Activated naive CD8-positive, alpha-beta T cell treated with anti-CD3 and anti-CD28 coated beads for 36 hours (primary cell): ENCODE measurements around the gene C20orf96. TPM values are rescaled to one million over a fixed set of nuclear protein-coding genes. Genes with fewer than 3 reads are reported as not detected.
"Not testable (repeated sequence)": the region's sequence is repeated elsewhere in the genome, so short reads cannot be mapped to it uniquely, and the experiment has no call there.

Source experiments
- DNase-seq: peaks from one replicate; pipeline ENCODE4 v3.0.0; 2021
- H3K27ac Mint-ChIP-seq: one replicate; pipeline ENCODE4 v1.8.0; 2022; ENCODE audit warnings: mild to moderate bottlenecking, moderate library complexity, mixed read lengths
- H3K27me3 Mint-ChIP-seq: one replicate; pipeline ENCODE4 v1.8.0; 2022; ENCODE audit warnings: mild to moderate bottlenecking, mixed read lengths
- H3K36me3 Mint-ChIP-seq: one replicate; pipeline ENCODE4 v1.8.0; 2021; ENCODE audit warnings: mild to moderate bottlenecking, mixed read lengths
- H3K4me1 Mint-ChIP-seq: one replicate; pipeline ENCODE4 v1.8.0; 2021; ENCODE audit warnings: mixed read lengths
- H3K4me3 Mint-ChIP-seq: one replicate; pipeline ENCODE4 v1.8.0; 2022; ENCODE audit warnings: mild to moderate bottlenecking, moderate library complexity, mixed read lengths
- H3K9me3 Mint-ChIP-seq: one replicate; pipeline ENCODE4 v1.8.0; 2022; ENCODE audit warnings: mixed read lengths
- total RNA-seq, 2 experiments: library from RNA; stranded (reverse); gene quantifications; one replicate each; pipeline ENCODE4 v1.2.3, GENCODE V29; 2021

Gene C20orf96, protein sequence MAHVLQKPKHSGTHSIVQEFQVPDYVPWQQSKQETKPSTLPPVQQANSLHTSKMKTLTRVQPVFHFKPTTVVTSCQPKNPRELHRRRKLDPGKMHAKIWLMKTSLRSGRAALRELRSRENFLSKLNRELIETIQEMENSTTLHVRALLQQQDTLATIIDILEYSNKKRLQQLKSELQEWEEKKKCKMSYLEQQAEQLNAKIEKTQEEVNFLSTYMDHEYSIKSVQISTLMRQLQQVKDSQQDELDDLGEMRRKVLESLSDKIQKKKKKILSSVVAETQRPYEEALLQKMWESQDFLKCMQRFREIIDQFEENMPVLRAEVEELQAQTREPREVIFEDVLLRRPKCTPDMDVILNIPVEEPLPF
- 1 to 10 TPM; 7.5 to 7.8 TPM for total RNA-seq

DNA sequence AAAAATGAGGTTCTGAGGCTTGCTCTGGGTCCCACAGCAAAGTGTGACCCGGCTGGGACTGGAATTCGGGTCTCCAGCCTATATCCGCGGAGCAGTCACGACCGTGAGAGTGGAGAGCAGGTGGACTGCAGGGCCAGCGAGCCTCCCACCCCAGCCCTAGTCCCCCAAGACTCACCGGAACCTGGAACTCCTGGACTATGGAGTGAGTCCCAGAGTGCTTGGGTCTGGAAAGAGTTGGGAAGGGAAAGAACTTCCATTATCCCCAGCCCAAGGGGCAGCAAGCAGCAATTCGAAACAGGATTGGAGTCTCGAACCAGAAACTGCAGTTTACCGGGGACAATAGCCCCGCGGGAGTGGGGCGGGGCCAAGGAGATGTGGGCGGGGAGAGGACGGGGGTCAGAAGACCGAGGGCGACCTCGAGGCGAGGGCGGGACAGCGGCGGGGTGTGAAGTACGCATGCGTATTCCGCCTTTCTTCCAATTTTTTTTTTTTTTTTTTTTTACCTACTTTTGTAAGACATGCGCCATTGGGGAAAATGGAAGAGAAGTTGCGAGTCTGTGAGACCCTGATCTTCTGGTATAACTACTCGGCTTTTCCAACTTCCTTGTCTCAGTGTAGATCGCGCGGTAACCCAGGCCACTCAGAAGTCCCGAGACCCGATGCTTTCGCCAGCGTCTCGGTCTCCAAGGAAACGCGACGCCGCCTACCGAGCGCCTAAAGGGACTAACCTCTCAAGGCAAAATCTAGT is at the start of gene C20orf96:
C20orf96 (minus strand) TSS at position 667 of the 748 bp plus-strand sequence; CDS start at position 527, 140 bp downstream.
- peaks cover 4% of the 10 kb centered on the region for H3K36me3 Mint-ChIP-seq
- no peaks in the 10 kb centered on the region for H3K27me3 Mint-ChIP-seq
- peak; percentile 89 for DNase-seq
- H3K4me1 Mint-ChIP-seq, result peaks cover 10% of the 10 kb centered on the region
- H3K27ac Mint-ChIP-seq, result no peak within 1 kb of the TSS
- no peaks in the 10 kb centered on the region for H3K9me3 Mint-ChIP-seq
- H3K4me3 Mint-ChIP-seq, result no peak within 1 kb of the TSS

DNA sequence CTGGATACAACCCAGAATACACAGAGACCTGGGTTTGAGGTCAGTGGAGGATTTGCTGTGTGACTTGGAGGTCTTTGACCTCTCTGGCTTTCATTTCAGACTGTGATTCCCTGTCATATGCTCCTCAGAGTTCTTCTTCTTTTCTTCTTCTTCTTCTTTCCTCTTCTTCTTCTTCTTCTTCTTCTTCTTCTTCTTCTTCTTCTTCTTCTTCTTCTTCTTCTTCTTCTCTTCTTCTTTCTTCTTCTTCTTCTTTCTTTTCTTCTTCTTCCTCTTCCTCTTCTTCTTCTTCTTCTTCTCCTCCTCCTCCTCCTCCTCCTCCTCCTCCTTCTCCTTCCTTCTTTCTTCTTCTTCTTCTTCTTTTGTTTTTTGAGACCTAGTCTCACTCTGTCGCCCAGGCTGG is 45.5 kb upstream of the C20orf96 start:
- H3K36me3 Mint-ChIP-seq, H3K4me3 Mint-ChIP-seq, H3K27me3 Mint-ChIP-seq, DNase-seq, H3K4me1 Mint-ChIP-seq, H3K9me3 Mint-ChIP-seq, H3K27ac Mint-ChIP-seq: not testable (repeated sequence)

DNA sequence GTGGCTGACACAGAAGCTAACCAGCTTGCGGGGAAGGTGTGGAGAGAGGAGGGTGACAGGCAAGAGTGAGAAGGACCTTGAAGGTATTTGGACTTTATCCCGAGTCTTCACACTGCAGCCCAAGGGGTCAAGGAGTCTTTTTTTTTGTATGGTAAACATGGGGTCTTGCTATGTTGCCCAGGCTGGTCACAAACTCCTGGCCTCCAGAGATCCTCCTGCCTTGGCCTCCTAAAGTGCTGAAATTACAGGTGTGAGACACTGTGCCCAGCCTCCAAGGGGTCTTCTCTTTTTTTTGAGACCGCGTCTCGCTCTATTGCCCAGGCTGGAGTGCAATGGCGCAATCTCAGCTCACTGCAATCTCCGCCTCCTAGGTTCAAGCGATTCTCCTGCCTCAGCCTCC is 44.0 kb upstream of the C20orf96 start:
- no peaks in the 10 kb centered on the region for H3K27me3 Mint-ChIP-seq
- no peak overlapping the region for H3K27ac Mint-ChIP-seq
- H3K4me3 Mint-ChIP-seq, result no peak overlapping the region
- no peak for DNase-seq
- H3K9me3 Mint-ChIP-seq, result no peaks in the 10 kb centered on the region
- no peaks in the 10 kb centered on the region for H3K36me3 Mint-ChIP-seq
- peaks cover 14% of the 10 kb centered on the region for H3K4me1 Mint-ChIP-seq

DNA sequence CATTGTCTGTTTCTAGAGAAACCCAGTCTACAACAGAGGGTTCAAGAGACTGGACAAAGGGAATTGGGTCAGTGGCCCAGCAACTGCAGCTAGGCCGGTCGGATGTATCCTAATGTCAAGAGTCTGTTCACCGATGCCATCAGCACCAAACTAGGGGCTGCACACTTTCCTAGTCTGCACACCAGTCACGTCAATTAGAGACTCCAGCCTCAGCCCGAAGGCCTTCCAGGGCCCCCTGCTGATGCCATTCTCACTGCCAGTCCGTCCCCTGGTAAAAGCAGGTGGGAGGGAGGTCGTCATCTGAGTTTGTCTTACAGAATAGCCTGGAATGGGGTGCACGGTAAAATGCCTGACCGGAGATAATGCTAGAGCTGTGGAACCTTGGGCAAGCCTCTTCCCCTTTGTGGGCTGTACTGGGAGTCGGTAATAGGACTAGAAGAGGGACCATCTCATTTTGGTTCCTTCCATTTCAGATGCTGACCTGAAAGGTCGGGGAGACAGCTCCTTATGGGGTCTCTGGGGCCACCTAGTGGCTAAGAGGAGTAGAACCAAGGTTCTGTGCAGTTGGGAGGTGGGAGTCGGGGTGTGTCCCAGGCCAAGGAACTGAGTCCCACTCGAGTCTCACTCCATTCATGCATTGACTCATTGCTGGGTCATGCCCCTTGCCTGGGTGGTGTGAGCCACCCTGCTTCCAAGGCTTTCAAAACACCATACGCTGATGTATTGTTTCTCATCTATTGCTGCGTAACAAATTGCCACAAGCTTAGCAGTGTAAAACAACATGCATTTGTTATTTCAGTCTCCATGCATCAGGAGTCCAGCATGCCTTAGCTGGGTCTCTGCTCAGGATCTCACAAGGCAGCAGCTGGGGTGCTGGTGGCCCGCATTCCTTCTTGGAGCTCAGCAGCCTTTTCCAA is 39.9 kb upstream of the C20orf96 start:
- Mint-ChIP-seq H3K9me3 (no peaks in the 10 kb centered on the region), H3K36me3 (peaks cover 11% of the 10 kb centered on the region), H3K27me3 (no peaks in the 10 kb centered on the region), H3K4me1 (peaks cover 27% of the 10 kb centered on the region), H3K27ac (peak overlapping the region; percentile 9), H3K4me3 (no peak overlapping the region)
- DNase-seq, result peak; percentile 66

DNA sequence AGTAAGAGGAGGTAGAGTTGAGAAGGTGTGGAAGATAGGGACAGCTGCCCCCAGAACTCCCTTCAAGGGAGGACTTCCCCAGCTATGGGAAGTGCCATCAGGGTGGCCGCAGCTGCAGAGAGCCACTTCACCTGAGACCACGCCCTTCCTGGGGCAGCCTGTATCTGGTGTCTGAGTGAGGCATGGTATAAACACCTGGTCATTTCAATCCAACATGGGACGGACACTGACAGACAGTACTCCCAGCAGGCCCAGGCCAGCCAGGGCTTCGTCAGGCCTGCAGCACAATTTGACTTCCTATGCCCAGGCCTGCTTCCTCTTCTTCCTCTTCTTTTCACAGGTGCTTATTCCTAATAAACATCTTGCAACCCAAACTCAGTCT is 39.3 kb upstream of the C20orf96 start:
- H3K27me3 Mint-ChIP-seq, result no peaks in the 10 kb centered on the region
- peaks cover 11% of the 10 kb centered on the region for H3K36me3 Mint-ChIP-seq
- peaks cover 27% of the 10 kb centered on the region for H3K4me1 Mint-ChIP-seq
- H3K27ac Mint-ChIP-seq, result no peak overlapping the region
- no peak overlapping the region for H3K4me3 Mint-ChIP-seq
- no peaks in the 10 kb centered on the region for H3K9me3 Mint-ChIP-seq
- no peak for DNase-seq

DNA sequence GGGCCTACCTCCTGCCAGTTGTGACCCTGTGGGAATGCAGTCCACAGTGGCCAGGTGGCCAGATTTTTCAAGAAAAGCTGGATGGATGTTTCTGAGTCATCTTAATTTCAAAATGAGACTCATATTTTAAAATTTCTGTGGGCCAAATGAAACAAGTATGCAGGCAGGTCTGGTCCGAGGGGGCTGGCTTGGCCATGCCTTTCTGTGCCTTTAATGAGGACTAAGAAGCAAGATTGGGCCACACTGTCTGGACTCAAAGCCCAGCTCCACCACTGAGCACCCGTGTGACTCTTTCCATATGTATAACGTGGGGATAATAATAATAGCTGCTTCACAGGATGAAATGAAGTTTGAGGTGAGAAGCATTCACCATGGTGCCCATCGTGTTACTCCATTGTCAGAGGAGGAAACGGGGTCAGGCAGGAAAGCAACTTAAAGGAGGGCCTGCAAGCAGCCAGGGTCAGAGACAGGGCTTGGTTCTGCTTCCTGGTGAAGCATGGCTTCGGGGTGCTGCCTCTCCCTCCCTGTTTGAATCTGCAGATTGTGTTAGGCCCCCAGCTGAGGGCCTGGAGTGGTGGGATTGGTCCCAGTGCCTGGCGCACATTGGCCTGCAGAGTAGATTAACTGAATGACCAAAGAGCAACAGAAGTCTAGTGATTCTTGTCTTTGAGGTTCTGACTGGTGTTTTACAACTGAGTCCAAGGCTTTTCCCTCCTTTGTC is 38.6 kb upstream of the C20orf96 start:
- no peaks in the 10 kb centered on the region for H3K27me3 Mint-ChIP-seq
- DNase-seq, result no peak
- peak overlapping the region; percentile 83 for H3K4me3 Mint-ChIP-seq
- H3K4me1 Mint-ChIP-seq, result peaks cover 30% of the 10 kb centered on the region
- H3K36me3 Mint-ChIP-seq, result peaks cover 11% of the 10 kb centered on the region
- no peaks in the 10 kb centered on the region for H3K9me3 Mint-ChIP-seq
- peak overlapping the region; percentile 78 for H3K27ac Mint-ChIP-seq

DNA sequence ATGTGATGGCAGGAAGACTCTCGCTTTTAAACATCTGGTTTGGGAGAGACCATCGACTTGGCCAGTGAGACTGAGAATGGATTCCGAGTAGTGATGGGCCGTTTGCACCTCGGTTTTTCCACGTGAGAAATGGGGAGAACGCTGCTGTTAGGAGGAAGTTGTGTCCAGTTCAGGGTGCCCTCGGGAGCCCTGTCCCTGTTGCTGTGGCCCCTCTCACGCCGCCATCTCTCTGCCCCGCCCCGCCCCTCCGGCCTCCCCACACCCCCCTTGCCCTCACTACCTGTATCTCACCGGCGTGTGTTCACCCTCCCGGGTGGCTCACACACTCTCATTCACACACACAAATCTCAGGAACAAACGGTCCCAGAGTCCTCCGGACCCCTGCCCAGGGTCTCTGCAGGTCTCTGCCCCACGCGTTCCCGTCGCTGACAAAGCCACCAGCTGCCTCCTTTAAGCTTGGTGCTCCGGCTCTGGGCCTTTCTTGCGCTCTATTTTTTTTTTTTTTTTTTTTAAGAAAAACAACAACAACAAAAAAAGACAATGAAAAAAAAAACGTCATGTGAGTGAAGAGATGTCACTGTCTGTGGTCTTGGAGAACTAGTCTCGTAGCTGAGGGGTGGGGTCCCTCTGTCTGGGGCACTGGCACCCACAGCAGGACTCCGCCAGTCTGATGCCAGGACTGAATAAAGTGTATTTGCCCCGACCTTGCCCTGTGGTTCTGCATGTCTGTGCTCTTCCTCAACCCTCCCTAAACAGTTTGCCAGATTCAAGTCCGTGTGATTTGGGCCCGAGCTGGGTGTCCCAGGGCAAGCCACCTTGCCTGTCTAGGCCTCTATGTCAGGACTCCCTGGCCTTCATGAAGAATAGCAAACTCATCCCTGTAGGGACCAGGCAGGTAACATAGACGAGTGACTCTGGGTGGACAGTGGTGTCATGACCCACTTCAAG is 37.8 kb upstream of the C20orf96 start:
- Mint-ChIP-seq H3K27ac (peak overlapping the region; percentile 81), H3K9me3 (no peaks in the 10 kb centered on the region), H3K4me3 (peak overlapping the region; percentile 83), H3K36me3 (peaks cover 11% of the 10 kb centered on the region), H3K27me3 (no peaks in the 10 kb centered on the region), H3K4me1 (peaks cover 34% of the 10 kb centered on the region)
- DNase-seq, result no peak

DNA sequence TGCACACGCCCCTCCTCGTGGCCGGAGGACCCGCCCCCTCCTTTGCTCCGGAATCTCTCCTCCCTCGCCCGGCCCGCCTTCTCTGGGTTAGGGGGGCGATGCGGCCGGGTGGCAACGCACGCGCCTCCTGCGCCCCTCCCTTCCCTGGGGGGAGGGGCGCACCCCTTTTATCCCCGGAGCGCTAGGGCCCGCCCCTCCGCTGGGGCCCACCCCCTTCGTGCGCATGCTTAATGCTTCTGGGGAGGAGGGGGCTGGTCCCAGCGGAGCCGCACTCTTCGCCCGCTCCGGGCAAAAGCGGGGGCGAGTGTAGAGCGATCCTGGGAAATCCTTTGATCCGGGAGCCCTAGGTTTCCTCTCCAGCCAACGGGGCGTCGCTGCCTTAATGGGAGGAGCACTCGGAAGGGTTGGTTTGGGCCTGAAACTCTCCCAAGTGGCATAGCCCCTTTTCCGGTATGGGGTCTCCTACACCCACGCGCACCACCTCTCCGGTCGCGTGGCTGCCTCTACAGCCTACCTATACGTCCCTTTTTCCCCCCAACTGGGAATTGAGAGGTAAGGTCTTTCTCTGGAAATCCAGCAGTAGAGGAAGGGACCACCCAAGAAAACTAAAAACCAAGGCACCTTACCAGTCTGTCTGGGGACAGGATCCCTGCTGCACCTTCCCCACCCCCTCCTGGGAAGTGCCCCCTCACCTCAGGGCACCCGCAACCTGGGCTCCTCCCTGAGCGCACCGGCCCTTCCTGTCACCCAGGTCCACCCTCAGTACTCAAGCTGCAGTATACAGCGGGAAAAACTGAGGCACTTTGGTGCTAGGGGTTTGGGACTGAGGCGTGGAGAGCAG is 36.9 kb upstream of the C20orf96 start:
- H3K9me3 Mint-ChIP-seq, result no peaks in the 10 kb centered on the region
- no peaks in the 10 kb centered on the region for H3K27me3 Mint-ChIP-seq
- peak overlapping the region; percentile 81 for H3K27ac Mint-ChIP-seq
- H3K36me3 Mint-ChIP-seq, result peaks cover 11% of the 10 kb centered on the region
- peak; percentile 90 for DNase-seq
- H3K4me1 Mint-ChIP-seq, result peaks cover 35% of the 10 kb centered on the region
- peak overlapping the region; percentile 83 for H3K4me3 Mint-ChIP-seq

DNA sequence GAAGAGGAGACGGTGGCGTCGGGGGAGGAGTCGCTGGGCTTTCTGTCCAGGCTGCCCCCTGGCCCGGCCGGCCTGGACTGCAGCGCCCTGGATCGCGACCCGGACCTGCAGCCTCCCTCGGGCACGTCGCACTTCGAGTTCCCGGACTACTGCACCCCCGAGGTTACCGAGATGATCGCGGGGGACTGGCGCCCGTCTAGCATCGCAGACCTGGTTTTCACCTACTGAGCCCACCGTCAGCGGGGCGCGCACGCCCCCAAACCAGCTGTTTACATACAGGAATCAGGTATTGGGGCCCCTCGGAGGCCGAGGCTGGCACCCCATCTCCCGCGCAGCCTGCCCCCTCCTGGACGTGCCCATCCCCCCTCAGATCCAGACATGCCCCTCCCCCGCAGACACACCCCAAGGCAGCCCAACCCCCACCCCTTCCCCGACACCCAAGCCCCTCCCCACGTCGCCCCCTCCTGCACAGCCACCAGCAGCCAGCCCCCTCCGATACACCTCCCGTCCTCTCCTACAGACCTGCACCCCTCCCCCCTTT is 36.2 kb upstream of the C20orf96 start:
- Mint-ChIP-seq H3K36me3 (peaks cover 11% of the 10 kb centered on the region), H3K9me3 (no peaks in the 10 kb centered on the region), H3K4me3 (peak overlapping the region; percentile 83), H3K27me3 (no peaks in the 10 kb centered on the region), H3K4me1 (peaks cover 35% of the 10 kb centered on the region), H3K27ac (peak overlapping the region; percentile 81)
- DNase-seq, result no peak

DNA sequence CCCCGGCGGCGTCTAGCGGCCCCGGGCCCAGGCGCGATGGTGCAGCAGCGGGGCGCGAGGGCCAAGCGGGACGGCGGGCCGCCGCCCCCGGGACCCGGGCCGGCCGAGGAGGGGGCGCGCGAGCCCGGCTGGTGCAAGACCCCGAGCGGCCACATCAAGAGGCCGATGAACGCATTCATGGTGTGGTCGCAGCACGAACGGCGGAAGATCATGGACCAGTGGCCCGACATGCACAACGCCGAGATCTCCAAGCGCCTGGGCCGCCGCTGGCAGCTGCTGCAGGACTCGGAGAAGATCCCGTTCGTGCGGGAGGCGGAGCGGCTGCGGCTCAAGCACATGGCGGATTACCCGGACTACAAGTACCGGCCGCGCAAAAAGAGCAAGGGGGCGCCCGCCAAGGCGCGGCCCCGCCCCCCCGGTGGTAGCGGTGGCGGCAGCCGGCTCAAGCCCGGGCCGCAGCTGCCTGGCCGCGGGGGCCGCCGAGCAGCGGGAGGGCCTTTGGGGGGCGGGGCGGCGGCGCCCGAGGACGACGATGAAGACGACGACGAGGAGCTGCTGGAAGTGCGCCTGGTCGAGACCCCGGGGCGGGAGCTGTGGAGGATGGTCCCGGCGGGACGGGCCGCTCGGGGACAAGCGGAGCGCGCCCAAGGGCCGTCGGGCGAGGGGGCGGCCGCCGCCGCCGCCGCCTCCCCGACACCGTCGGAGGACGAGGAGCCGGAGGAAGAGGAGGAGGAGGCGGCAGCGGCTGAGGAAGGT is 35.5 kb upstream of the C20orf96 start:
- H3K36me3 Mint-ChIP-seq, result peaks cover 11% of the 10 kb centered on the region
- peak overlapping the region; percentile 83 for H3K4me3 Mint-ChIP-seq
- peak overlapping the region; percentile 84 for H3K27ac Mint-ChIP-seq
- no peaks in the 10 kb centered on the region for H3K9me3 Mint-ChIP-seq
- H3K27me3 Mint-ChIP-seq, result no peaks in the 10 kb centered on the region
- peaks cover 35% of the 10 kb centered on the region for H3K4me1 Mint-ChIP-seq
- DNase-seq, result peak; percentile 67

DNA sequence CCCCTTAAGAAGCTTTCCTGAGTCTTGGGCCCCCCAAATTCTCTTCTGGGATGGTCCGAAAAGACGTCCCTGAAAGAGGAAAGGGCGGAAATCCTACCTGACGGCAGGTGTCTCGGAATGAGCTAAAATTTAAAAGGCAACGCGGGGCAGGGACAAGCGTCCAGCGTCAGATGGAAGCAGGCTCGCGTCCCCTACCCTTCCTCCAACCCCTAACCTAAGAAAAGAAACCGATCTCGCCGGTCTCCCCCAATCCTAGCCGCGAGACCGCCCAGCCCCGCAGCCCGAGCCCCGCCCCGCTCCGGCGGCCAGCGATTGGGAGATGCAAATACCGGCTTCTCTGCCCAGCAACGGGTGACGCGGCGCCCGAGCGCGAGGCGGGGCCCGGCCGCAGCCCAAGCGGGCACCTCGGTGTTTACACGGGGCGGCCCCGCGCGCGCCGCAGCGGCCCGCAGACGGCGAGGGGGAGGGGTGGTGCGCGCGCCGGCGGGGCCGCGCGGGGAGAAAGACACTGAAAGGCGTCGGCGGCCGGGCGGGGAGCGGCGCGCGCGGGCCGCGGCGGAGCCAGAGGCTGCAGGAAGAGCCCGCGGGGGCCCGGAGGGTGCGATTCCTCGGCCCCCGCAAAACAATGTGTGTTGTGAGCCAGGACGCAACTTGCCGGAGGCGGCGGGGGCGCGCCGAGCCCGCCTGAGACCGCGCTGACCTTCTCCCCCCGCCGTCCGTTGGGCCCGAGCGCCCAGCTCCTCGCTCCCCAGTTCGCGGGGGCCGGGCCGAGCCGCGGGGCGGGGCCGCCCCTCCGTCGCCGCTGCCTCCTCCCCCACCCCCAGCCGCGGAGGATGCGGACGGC is 34.7 kb upstream of the C20orf96 start, which contains the start of gene SOX12:
SOX12 (plus strand) TSS at position 508 of the 844 bp plus-strand sequence. CDS start 373 bp downstream, outside the sequence.
- Mint-ChIP-seq H3K27me3 (no peaks in the 10 kb centered on the region), H3K9me3 (no peaks in the 10 kb centered on the region), H3K27ac (peak within 1 kb of the TSS; percentile 92), H3K4me3 (peak within 1 kb of the TSS; percentile 88), H3K36me3 (peaks cover 13% of the 10 kb centered on the region), H3K4me1 (peaks cover 28% of the 10 kb centered on the region)
- peak; percentile 99 for DNase-seq
